ENCODE data around the gene GYG2. TPM values are rescaled to one million over a fixed set of nuclear protein-coding genes. Genes with fewer than 3 reads are reported as not detected.
"Not testable (repeated sequence)": the region's sequence is repeated elsewhere in the genome, so short reads cannot be mapped to it uniquely, and the experiment has no call there.

GYG2 gene
- total and polyA plus RNA-seq, 8 donors: 1.5 to 15.3 (median 13.9) TPM

- Histone ChIP-seq H3K27ac (no peak overlapping the region), H3K9me3 (no peaks in the 10 kb centered on the region), H3K27me3 (no peaks in the 10 kb centered on the region), H3K36me3 (peaks cover 0 to 17% of the 10 kb centered on the region in 2 donors), H3K4me3 (no peak overlapping the region), H3K4me1 (no peaks in the 10 kb centered on the region)
- TF ChIP-seq CTCF (IDR thresholded peaks at IDR 0.05): no peak
- DNase-seq (no peak), ATAC-seq (no peak)
- intact Hi-C loops (cut with DNase I): no loop called here
Observed at GRCh38 chrX:2924151-2924550, 95.4 kb downstream of the GYG2 start.

GRCh38 chrX:2926255-2926654 is 97.5 kb downstream of the GYG2 start:
- H3K9me3 ChIP-seq; H3K4me3 ChIP-seq; H3K36me3 ChIP-seq; DNase-seq; intact Hi-C loops (cut with DNase I); H3K27ac ChIP-seq; ATAC-seq; H3K27me3 ChIP-seq; H3K4me1 ChIP-seq: not testable (repeated sequence)

GRCh38 chrX:2926664-2927275 is 98.0 kb downstream of the GYG2 start:
- DNase-seq (no peak), ATAC-seq (no peak)
- peaks cover 0 to 2% of the 10 kb centered on the region in 2 donors for H3K9me3 ChIP-seq
- H3K27me3 ChIP-seq: no peaks in the 10 kb centered on the region
- no peak overlapping the region for H3K4me3 ChIP-seq
- intact Hi-C loops (cut with DNase I): no loop called here
- no peak for TF ChIP-seq CTCF (IDR thresholded peaks at IDR 0.05)
- H3K36me3 ChIP-seq: peaks cover 0 to 3% of the 10 kb centered on the region in 2 donors
- H3K4me1 ChIP-seq: no peaks in the 10 kb centered on the region
- H3K27ac ChIP-seq: no peak overlapping the region

GRCh38 chrX:2928191-2928582 is 99.5 kb downstream of the GYG2 start:
- Histone ChIP-seq H3K4me1 (no peaks in the 10 kb centered on the region), H3K27me3 (no peaks in the 10 kb centered on the region), H3K4me3 (peak overlapping the region; percentile 50 to 61), H3K9me3 (peaks cover 0 to 2% of the 10 kb centered on the region in 2 donors), H3K27ac (peak overlapping the region; percentile 77 to 95), H3K36me3 (no peaks in the 10 kb centered on the region)
- DNase-seq: peak in 2 of 4 donors; percentile 77 to 87
- intact Hi-C loops (cut with DNase I): no loop called here
- TF ChIP-seq CTCF (IDR thresholded peaks at IDR 0.05): no peak
- peak; percentile 46 for ATAC-seq

GRCh38 chrX:2928583-2929434 is 100.1 kb downstream of the GYG2 start, which contains the start of gene ARSD:
Gene ARSD, minus strand, starts transcription at chrX:2929339. Its CDS starts 64 bp downstream, at chrX:2929275.
- peak within 1 kb of the TSS; percentile 95 to 99 for H3K27ac ChIP-seq
- H3K4me1 ChIP-seq: no peaks in the 10 kb centered on the region
- H3K4me3 ChIP-seq: peak within 1 kb of the TSS; percentile 50 to 61
- DNase-seq: peak; percentile 87 to 97 (median 96)
- peaks cover 0 to 2% of the 10 kb centered on the region in 2 donors for H3K9me3 ChIP-seq
- H3K36me3 ChIP-seq: no peaks in the 10 kb centered on the region
- no peaks in the 10 kb centered on the region for H3K27me3 ChIP-seq
- intact Hi-C loops (cut with DNase I): no loop called here
- ATAC-seq: peak; percentile 96
- no peak for TF ChIP-seq CTCF (IDR thresholded peaks at IDR 0.05)

Data from left lung (tissue), 10 donors.